MM.1S (cell line): ENCODE results near the gene ADAMTS1.

Experiments used
- DNase-seq: peaks from one replicate; pipeline ENCODE4 v3.0.0-alpha.2; 2015
- H2AFZ ChIP-seq: fragments of 300-600 bp; sonication (generic); 2 replicates; pipeline ENCODE4 v1.6.0; 2016; ENCODE audit warnings: antibody characterized with exemption, low read length
- H3F3A ChIP-seq: fragments of 300-600 bp; sonication (generic); 2 replicates; pipeline ENCODE4 v1.6.1; 2016; ENCODE audit warnings: mild to moderate bottlenecking, antibody characterized with exemption, low read length, moderate library complexity, mixed read lengths; ENCODE audit not compliant: insufficient read depth
- H3K27ac ChIP-seq: fragments of 300-600 bp; sonication (generic); 2 replicates; pipeline ENCODE4 v1.5.1; 2016; ENCODE audit warnings: mild to moderate bottlenecking, low read length
- H3K27me3 ChIP-seq: fragments of 300-600 bp; sonication (generic); replicated peaks from 2 replicates; pipeline ENCODE4 v1.6.0; 2016; ENCODE audit warnings: low read length; ENCODE audit not compliant: insufficient read depth
- H3K36me3 ChIP-seq: fragments of 300-600 bp; sonication (generic); replicated peaks from 2 replicates; pipeline ENCODE4 v1.6.1; 2016; ENCODE audit warnings: mild to moderate bottlenecking, low read length, mixed read lengths; ENCODE audit not compliant: insufficient read depth
- H3K4me1 ChIP-seq: fragments of 300-600 bp; sonication (generic); 2 replicates; pipeline ENCODE4 v1.6.1; 2016; ENCODE audit warnings: low read length, mixed read lengths
- H3K4me2 ChIP-seq: fragments of 300-600 bp; sonication (generic); 2 replicates; pipeline ENCODE4 v1.6.0; 2016; ENCODE audit warnings: low read depth, low read length
- H3K4me3 ChIP-seq: fragments of 300-600 bp; sonication (generic); 2 replicates; pipeline ENCODE4 v1.5.1; 2016; ENCODE audit warnings: low read length, mixed read lengths
- H3K79me2 ChIP-seq: fragments of 300-600 bp; sonication (generic); 2 replicates; pipeline ENCODE4 v1.6.1; 2016; ENCODE audit warnings: mixed run types, low read length, mixed read lengths
- H3K9ac ChIP-seq: fragments of 300-600 bp; sonication (generic); 2 replicates; pipeline ENCODE4 v1.6.1; 2016; ENCODE audit warnings: low read length, mixed read lengths
- H3K9me2 ChIP-seq: fragments of 300-600 bp; sonication (generic); replicated peaks from 2 replicates; pipeline ENCODE4 v1.6.1; 2016; ENCODE audit warnings: mild to moderate bottlenecking, low read length, mixed read lengths; ENCODE audit not compliant: insufficient read depth
- H3K9me3 ChIP-seq: fragments of 300-600 bp; sonication (generic); replicated peaks from 2 replicates; pipeline ENCODE4 v1.6.1; 2016; ENCODE audit warnings: mild to moderate bottlenecking, low read length, mixed read lengths; ENCODE audit not compliant: insufficient read depth
- H4K20me1 ChIP-seq: fragments of 300-600 bp; sonication (generic); 2 replicates; pipeline ENCODE4 v1.6.1; 2016; ENCODE audit warnings: mild to moderate bottlenecking, low read length, moderate library complexity, mixed read lengths; ENCODE audit not compliant: insufficient read depth
- EZH2 ChIP-seq: fragments of 300-600 bp; sonication (generic); optimal IDR thresholded peaks from 2 replicates; pipeline ENCODE3; 2017; ENCODE audit warnings: low read depth, mild to moderate bottlenecking, antibody characterized with exemption, low read length, mixed read lengths
- EZH2phosphoT487 ChIP-seq: fragments of 300-600 bp; sonication (generic); IDR thresholded peaks from 2 replicates; pipeline ENCODE4 v1.6.1; 2018; ENCODE audit warnings: antibody characterized with exemption, low read length
- TF ChIP-seq, protein P1 (sequence below): fragments of 300-600 bp; sonication (generic); IDR thresholded peaks from 2 replicates; pipeline ENCODE4 v1.5.1; 2016; ENCODE audit warnings: antibody characterized with exemption, low read length, mixed read lengths

ADAMTS1 gene

GRCh38 chr21:26852423-26852822, 7.2 kb upstream of the ADAMTS1 start:
- Histone ChIP-seq H3K4me3 (no peak overlapping the region), H4K20me1 (no peaks in the 10 kb centered on the region), H3K9ac (no peak overlapping the region), H3K27me3 (peaks cover 1% of the 10 kb centered on the region), H3K4me2 (no peak overlapping the region), H3K4me1 (0 out of 2 replicates have a peak, but pooled peaks cover 4% of the 10 kb centered on the region), H3K27ac (no peak overlapping the region), H2AFZ (no peak overlapping the region), H3K9me3 (no peaks in the 10 kb centered on the region), H3K9me2 (no peaks in the 10 kb centered on the region), H3K79me2 (no peaks in the 10 kb centered on the region), H3F3A (no peaks in the 10 kb centered on the region), H3K36me3 (no peaks in the 10 kb centered on the region)
- DNase-seq: no peak
- TF ChIP-seq EZH2phosphoT487 (no peak), EZH2 (no peak)
- TF ChIP-seq, protein P1, sequence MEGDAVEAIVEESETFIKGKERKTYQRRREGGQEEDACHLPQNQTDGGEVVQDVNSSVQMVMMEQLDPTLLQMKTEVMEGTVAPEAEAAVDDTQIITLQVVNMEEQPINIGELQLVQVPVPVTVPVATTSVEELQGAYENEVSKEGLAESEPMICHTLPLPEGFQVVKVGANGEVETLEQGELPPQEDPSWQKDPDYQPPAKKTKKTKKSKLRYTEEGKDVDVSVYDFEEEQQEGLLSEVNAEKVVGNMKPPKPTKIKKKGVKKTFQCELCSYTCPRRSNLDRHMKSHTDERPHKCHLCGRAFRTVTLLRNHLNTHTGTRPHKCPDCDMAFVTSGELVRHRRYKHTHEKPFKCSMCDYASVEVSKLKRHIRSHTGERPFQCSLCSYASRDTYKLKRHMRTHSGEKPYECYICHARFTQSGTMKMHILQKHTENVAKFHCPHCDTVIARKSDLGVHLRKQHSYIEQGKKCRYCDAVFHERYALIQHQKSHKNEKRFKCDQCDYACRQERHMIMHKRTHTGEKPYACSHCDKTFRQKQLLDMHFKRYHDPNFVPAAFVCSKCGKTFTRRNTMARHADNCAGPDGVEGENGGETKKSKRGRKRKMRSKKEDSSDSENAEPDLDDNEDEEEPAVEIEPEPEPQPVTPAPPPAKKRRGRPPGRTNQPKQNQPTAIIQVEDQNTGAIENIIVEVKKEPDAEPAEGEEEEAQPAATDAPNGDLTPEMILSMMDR: no peak

- no peak overlapping the region for H3K4me2 ChIP-seq
- H2AFZ ChIP-seq: no peak overlapping the region
- no peaks in the 10 kb centered on the region for H3K9me3 ChIP-seq
- H3F3A ChIP-seq: no peaks in the 10 kb centered on the region
- H3K79me2 ChIP-seq: no peaks in the 10 kb centered on the region
- H3K36me3 ChIP-seq: no peaks in the 10 kb centered on the region
- H3K4me1 ChIP-seq: 0 out of 2 replicates have a peak, but pooled peaks cover 4% of the 10 kb centered on the region
- H3K27me3 ChIP-seq: peaks cover 12% of the 10 kb centered on the region
- no peak overlapping the region for H3K4me3 ChIP-seq
- no peaks in the 10 kb centered on the region for H4K20me1 ChIP-seq
- TF ChIP-seq EZH2 (no peak), EZH2phosphoT487 (no peak)
- TF ChIP-seq, protein P1: no peak
- no peak overlapping the region for H3K9ac ChIP-seq
- DNase-seq: no peak
- no peaks in the 10 kb centered on the region for H3K9me2 ChIP-seq
- no peak overlapping the region for H3K27ac ChIP-seq
Observed at GRCh38 chr21:26851109-26851944, 6.1 kb upstream of the ADAMTS1 start.

DNA sequence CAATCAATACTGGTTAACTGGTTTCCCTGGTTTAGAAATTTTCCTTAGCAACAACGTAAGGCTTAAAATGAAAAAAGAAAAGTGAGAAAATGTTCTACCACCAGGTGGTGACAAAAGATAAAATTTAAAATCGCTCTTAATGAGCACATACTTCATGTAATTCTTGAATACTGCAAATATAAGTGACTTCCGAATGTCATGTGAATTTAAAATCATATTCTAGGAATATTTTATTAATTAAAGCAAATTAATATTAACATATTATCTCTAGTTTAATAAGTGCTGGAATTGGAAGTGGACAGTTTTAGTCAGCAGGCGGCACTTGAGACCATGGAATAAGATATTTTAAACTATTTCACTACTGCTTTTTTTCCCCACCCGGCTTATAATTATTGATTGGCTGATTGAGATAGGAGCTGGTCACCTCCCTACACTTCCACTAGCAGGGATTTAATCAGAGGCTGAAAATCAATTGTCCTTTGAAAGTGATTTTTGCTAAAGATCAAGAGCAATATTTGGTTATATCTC, 5.0 kb upstream of the ADAMTS1 start:
- no peak overlapping the region for H3K4me2 ChIP-seq
- H3K9ac ChIP-seq: no peak overlapping the region
- H3K79me2 ChIP-seq: no peaks in the 10 kb centered on the region
- no peaks in the 10 kb centered on the region for H3K36me3 ChIP-seq
- H3K9me3 ChIP-seq: no peaks in the 10 kb centered on the region
- no peaks in the 10 kb centered on the region for H4K20me1 ChIP-seq
- no peak overlapping the region for H2AFZ ChIP-seq
- H3K4me1 ChIP-seq: 0 out of 2 replicates have a peak, but pooled peaks cover 4% of the 10 kb centered on the region
- DNase-seq: peak; percentile 58
- TF ChIP-seq EZH2: no peak
- TF ChIP-seq, protein P1: peak; percentile 41
- no peaks in the 10 kb centered on the region for H3K9me2 ChIP-seq
- no peak overlapping the region for H3K4me3 ChIP-seq
- H3K27ac ChIP-seq: no peak overlapping the region
- no peaks in the 10 kb centered on the region for H3F3A ChIP-seq
- peaks cover 20% of the 10 kb centered on the region for H3K27me3 ChIP-seq
